GM21381 (cell line): ENCODE measurements around the gene ABL1.

ENCODE experiments used
- ATAC-seq: cut with Tn5 transposase; IDR thresholded peaks from one replicate; pipeline ENCODE4 v1.9.1; 2021; ENCODE audit warnings: mild to moderate bottlenecking, moderate library complexity; ENCODE audit not compliant: unreplicated experiment

The ABL1 gene

DNA sequence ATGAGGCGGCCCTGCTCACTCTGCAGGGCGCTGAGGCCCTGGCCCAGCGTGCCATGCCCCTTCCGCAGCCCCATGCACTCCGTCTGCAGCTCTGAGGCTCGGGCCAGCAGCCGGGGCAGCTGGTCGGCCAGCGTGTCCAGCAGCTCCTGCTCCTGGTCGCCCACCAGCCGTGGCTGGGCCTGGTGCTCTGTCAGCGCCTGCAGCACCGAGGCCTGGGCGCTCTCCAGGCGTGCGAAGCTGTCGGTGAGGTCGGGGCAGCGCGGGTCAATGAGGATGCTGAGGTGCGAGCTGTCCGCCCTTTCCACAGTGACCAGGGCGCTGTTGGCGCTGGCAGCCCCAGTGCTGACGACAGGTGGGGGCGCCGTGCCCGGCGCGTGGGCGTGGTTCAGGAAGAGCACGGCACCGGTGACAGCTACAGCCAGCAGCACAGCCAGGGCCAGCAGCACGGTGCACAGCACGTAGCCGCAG, 94.6 kb downstream of the ABL1 start:
- ATAC-seq: no peak

DNA sequence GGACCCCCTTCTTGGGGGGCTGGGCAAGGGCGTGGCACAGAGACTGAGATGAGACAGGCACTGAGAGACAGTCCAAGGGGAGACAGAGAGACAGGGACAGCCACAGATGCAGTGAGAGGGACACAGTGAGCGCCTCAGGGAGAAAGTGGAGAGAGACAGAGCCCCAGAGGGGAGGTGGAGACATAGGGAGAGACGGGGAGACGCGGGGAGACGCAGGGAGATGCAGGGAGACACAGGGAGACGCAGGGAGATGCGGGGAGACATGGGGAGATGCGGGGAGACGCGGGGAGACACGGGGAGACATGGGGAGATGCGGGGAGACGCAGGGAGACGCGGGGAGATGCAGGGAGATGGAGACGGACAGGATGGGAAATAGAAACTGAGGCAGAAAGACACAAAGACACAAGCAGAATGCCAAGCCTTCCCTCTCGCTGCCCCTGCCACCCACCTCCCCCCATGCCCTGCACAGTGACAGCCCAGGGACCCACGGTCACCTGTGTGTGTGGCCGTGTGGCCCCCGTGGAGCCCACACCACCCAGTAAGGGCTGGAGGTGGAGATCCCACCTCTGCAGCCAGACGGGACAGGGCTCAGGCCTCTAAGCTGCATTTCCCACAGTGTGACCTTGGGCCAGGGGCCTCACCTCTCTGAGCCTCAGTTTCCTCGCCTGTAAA, 95.2 kb downstream of the ABL1 start:
- ATAC-seq: no peak

DNA sequence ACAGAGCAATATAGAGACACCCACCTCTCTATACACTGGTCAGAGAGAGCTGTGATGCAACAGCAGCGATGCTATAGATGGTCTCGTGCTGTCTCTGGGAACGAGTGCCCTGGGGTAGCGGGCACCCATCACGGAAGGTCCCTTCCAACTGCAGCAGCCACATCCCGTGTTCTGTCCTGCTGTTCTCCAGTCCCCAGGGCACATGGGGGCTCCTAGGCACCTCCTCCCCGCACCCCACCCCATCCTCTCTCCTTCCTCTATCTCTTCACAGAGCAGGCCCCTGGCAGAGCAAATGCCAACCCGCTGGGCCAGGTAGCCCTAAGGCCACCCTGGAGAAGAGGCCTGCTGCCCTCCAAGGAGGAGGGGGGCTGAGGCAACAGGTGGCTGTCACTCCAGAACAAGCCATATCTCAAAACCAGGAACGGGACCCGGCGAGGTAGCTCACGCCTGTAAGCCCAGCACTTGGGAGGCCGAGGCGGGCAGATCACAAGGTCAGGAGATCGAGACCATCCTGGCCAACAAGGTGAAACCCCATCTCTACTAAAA, 95.8 kb downstream of the ABL1 start:
- ATAC-seq: no peak

DNA sequence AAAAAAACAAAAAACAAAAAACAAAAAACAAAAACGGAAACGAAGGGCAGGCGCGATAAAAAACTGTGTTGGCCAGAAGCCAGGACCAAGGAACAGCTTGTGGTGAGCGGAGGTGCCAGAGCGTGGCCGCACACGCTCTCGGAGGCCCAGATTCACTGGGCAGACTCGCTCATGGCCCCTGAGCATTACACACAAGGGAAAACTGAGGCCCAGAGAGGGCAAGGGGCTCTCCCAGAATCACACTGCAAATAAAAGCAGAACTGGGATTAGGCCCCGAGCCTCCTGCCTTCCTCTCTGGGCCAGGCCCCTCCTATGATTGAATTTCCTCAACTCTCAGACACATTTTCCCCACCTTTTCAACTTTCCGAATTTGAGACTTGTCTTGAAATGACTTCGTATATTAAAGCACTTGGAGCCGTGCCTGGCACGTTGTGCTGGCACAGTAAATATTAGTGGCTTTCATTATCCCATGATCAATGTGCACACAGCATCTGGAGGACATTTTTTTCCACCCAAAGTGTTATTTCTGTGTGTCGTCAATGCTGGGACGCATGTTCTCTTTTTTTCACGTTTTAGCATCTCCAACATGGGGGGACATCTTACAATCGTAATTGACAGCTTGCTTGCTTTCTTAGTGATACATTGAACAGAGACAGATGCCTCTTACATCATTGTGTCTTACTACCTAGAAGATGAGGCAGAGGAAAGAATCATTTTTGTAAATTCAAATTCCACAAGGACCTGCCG, 96.6 kb downstream of the ABL1 start:
- no peak for ATAC-seq

DNA sequence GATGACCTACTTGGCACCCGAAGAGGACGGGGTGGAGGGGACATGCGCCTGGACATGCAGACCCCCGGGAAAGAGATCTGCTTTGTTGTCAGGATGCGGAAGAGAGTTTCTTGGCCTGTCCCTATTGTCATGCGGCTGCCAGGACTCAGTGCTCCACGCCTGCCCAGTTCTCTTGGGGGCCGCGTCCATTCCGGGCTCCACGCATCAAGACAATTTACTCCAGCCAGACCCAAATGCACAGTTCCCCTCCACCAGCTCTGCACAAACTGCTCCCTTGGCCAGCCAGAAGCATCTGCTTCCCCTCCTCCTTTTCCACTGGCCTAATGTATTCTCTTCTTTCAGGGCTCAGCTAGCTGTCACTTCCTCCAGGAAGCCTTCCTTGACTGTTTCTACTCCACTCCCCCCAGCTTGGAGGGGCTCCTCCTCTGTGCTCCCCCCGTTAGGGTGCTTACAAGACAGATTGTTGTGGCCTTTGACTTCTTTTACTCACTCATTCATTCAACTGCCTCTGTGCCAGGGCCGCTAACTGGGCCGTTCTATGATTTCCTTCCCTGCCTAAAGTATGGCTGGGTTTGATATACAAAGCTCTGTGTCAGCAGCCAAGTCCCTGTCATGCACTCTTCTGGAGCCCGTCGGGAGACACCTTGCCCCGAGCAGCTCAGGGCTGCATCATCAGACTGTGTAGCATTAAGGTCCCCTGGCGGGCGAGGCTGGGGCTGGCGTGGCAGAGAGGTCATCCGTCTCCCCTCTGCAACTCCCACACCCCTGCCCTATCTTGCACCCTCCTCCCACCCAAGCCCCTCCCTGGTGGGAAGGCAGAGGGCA, 97.4 kb downstream of the ABL1 start:
- no peak for ATAC-seq

DNA sequence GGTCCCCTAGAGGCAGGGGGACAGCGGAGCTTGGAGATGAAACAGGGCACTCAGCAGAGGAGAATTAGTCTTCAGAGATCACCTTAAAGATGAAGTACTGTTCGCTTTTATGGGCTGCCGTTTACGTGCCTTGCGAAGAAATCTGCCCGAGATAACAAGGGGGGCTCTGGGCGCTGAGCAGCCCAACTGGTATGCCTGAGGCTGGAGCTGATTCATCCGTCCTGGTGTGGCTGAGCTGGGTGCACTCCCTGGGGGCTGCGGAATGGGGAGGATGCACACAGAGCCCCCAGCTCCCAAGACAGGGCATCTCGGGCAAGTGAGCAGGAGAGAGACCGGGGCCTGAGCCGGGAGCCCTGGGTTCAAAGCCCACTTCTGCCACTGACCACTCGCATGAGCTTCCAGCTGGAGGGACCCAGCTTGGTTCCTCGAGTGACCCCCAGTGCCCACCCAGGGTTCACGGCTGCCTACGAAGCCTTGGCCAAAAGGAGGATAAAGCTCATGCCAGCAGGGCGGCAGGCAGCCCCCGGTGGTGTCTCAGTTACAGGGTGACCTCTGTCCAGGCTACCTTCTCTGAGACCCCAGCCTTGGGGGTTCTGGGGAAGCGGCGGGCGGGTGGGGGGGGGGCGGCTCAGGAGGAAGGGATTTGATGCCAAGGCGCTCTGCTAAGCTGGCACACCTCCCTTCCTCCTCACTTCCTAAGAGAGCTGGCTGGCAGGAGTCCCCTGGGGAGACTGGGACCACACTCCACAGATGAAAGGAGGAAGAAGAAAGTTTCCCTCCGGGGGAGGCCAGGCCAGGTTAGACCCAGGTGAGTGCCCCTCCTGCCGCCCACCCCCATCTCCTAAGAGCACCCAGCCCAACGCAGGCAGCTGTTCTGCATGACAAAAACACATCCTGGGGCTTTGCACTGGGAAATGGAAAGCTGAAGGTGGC, 98.3 kb downstream of the ABL1 start:
- ATAC-seq: no peak

DNA sequence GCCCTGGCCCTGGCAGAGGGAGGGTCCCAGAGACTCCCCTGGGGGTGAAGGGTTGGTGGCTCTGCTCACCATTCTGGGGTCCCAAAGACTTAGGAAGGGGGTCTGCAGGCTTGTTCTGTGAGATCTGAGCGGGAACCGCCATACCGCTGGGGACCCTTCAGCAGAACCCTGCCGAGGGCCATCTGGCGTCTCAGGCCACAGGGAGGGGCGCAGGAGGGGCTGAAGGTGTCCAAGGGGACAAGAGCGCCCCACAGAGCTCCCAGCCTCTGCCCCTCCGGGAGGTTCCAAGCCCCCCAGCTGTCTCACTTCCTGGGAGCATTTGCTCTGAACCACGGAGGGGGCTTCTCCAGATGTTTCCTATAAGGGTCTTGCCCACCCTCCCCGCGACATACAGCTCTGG, 99.2 kb downstream of the ABL1 start:
- no peak for ATAC-seq

DNA sequence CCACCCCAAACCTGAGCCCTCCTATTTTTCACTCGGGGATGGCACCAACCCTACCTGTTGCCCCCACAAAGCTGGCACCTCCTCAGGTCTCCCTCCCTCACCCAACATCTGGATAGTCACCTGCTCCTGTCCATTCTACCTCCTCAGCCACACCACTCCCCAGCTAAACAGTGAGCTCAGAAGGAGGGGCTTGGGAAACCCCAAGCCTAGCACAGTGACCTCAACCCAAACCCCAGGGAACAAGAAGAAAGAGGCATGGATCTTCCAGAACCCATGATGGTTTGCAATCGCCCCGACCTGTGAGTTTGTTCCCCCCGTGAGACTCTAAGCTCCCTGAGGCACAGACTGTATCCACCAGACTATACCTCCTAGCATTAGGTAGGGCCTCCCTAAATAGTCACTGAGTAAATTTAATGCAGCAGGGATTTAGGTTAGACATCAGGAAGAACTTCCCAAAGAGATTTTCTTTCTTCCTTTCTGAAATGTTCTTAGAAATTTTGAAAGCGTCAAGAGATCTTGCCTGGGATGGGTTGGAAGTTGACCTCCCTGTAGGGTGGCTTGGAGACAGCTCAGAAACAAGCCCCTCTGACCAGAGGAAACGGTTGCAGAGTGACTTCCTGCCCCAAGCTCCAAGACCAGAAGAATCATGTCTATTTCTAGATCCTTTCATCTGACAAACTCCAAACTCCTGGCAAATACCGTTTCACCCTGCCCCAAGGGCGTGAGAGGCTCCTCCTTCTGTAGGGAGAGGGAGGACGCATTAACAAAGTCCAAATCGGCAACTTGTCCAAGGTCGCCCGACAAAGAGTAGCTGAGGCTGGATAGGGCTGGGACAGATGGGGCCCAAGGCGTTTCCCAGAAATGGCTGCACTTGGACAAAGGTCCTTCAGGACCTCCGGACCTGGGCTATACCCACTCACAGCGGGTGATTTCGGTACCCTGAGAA, 99.9 kb downstream of the ABL1 start:
- ATAC-seq: no peak

DNA sequence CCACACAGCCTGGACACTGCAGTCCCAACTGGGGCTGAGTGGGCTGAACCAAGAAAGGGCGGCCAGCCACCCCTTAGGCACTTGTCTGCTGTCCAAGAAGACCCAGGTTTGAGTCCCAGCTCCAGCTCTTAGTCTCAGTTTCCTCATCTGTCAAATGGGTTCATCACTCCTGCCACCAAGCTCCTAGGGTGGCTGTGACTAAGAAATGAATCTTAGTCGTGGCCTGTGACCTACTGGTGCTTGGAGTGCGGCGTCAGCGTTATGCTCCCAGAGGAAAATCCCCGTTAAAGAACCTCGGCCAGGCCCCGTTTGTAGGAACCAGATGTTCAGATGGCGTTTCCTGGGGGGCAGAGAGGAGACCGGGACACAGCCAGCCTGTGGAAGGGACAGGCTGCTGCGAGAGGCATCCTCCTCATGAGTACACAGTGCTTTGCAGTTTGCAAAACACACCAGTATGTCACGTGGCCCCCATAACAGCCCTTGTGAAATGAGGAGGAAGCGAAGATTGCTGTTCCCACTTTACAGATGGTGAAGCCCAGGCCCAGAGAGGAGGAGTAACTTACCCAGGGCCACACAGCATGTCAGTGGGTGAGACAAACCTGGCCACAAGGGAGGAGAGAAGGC, 100.7 kb downstream of the ABL1 start:
- no peak for ATAC-seq

DNA sequence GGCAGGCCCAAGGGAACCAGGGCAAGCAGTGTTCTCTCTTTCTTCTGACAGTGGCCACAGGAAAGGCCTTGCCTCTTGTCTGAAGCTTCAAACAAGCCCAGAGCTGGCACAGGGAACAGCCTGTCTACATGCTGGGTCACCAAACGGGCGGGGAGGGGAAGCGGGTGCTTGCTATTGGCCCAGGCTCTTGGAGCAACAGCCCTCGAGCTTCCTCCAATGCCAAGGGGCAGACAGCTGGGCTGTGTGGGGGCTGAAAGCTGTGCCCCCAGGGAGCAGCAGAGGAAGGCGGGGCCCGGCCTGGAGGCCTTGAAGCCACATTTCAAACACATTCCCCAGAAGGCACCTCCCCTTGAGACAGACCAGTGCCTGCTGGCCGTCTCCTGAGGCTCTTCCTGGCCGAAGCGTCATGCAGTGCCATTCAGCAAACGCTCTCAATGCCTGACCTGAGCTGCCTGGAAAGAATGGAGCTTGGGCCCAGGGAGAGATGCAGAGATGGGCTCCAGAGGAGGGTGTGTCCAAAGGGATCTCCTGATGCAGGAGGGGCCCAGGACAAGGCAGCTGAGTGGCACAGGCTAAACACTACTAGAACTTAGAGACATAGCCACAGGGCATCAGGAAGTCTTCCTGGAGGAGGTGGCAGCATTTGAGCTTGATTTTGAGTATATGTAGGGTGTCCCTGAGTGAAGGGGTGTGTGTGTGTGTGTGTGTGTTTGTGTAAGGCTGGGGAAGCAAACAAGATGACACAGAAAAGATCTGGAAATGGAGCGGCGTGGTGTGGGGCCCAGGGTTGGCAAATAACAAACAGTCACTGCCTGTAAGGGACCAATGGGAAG, 101.4 kb downstream of the ABL1 start:
- no peak for ATAC-seq
